CD14-positive monocyte (primary cell): ENCODE data around the gene GNS. TPM values are rescaled to one million over a fixed set of nuclear protein-coding genes. Genes with fewer than 3 reads are reported as not detected.

Source experiments
- DNase-seq, 3 donors: peaks; one replicate each; pipeline ENCODE4 v3.0.0-alpha.2; 2011 to 2022
- H2AFZ ChIP-seq: 2 replicates; pipeline ENCODE4 v1.6.0; 2012; ENCODE audit warnings: mild to moderate bottlenecking, low read depth, low read length, inconsistent platforms; ENCODE audit not compliant: insufficient read depth, poor library complexity, severe bottlenecking
- H3K27ac ChIP-seq, 2 donors: 1 replicate in 1 of 2; 2 replicates in 1 of 2; pipeline ENCODE4 v1.5.1; 2012 to 2013; ENCODE audit warnings: low read length in 2 of 2, control low read depth in 1 of 2, inconsistent platforms in 1 of 2, low read depth in 1 of 2, mild to moderate bottlenecking in 1 of 2
- H3K27me3 ChIP-seq, 2 donors: one replicate each; pipeline versions ENCODE4 v1.6.0 to v1.6.1; 2011 to 2013; ENCODE audit warnings: low read length in 2 of 2; ENCODE audit not compliant: control insufficient read depth in 2 of 2, insufficient read depth in 2 of 2
- H3K36me3 ChIP-seq, 2 donors: replicated peaks in 1 of 2; 1 replicate in 1 of 2; 2 replicates in 1 of 2; pipeline versions ENCODE4 v1.5.1 to v1.6.1; 2012 to 2013; ENCODE audit warnings: low read length in 2 of 2, control low read depth in 1 of 2, inconsistent platforms in 1 of 2, mild to moderate bottlenecking in 1 of 2; ENCODE audit not compliant: insufficient read depth in 2 of 2, control insufficient read depth in 1 of 2
- H3K4me1 ChIP-seq, 2 donors: 1 replicate in 1 of 2; 2 replicates in 1 of 2; pipeline versions ENCODE4 v1.5.1 to v1.6.1; 2012 to 2013; ENCODE audit warnings: low read length in 2 of 2, control low read depth in 1 of 2, inconsistent platforms in 1 of 2, mild to moderate bottlenecking in 1 of 2, moderate library complexity in 1 of 2; ENCODE audit not compliant: insufficient read depth in 2 of 2, control insufficient read depth in 1 of 2
- H3K4me2 ChIP-seq: replicated peaks from 2 replicates; pipeline ENCODE3; 2012; ENCODE audit warnings: low read length, moderate library complexity, mild to moderate bottlenecking; ENCODE audit not compliant: poor library complexity, severe bottlenecking; ENCODE audit errors: extremely low read depth
- H3K4me3 ChIP-seq, 3 experiments: fragments of 200-600 bp in 1 of 3; sonication (generic) in 1 of 3; replicated peaks in 1 of 3; 1 replicate in 2 of 3; 2 replicates in 1 of 3; pipeline ENCODE4 v1.5.1; 2011 to 2013; ENCODE audit warnings: low read length in 3 of 3, mild to moderate bottlenecking in 3 of 3, control low read depth in 2 of 3, low read depth in 2 of 3, inconsistent platforms in 1 of 3, moderate library complexity in 1 of 3
- H3K79me2 ChIP-seq: 2 replicates; pipeline ENCODE4 v1.6.0; 2012; ENCODE audit warnings: mild to moderate bottlenecking, control low read depth, inconsistent platforms, low read length, moderate library complexity; ENCODE audit not compliant: insufficient read depth
- H3K9ac ChIP-seq: 2 replicates; pipeline ENCODE4 v1.6.0; 2017; ENCODE audit warnings: low read length, mild to moderate bottlenecking; ENCODE audit not compliant: insufficient read depth, poor library complexity, severe bottlenecking
- H3K9me3 ChIP-seq, 2 donors: replicated peaks in 1 of 2; 1 replicate in 1 of 2; 2 replicates in 1 of 2; pipeline versions ENCODE4 v1.5.1 to v1.6.1; 2012 to 2013; ENCODE audit warnings: low read length in 2 of 2, control low read depth in 1 of 2; ENCODE audit not compliant: control insufficient read depth in 1 of 2, insufficient read depth in 1 of 2
- H4K20me1 ChIP-seq: 2 replicates; pipeline ENCODE4 v1.6.0; 2012; ENCODE audit warnings: mild to moderate bottlenecking, low read length, control low read depth, moderate library complexity; ENCODE audit not compliant: insufficient read depth
- H3K27ac Mint-ChIP-seq, 7 donors: one replicate each; pipeline ENCODE4 v1.8.0; 2020; ENCODE audit warnings: mild to moderate bottlenecking in 7 of 7, mixed read lengths in 7 of 7, moderate library complexity in 6 of 7, inconsistent platforms in 2 of 7
- H3K27me3 Mint-ChIP-seq, 3 donors: one replicate each; pipeline ENCODE4 v1.8.0; 2021 to 2022; ENCODE audit warnings: low read depth in 3 of 3, mild to moderate bottlenecking in 3 of 3, mixed read lengths in 3 of 3, moderate library complexity in 3 of 3, inconsistent platforms in 1 of 3
- H3K36me3 Mint-ChIP-seq, 2 donors: one replicate each; pipeline ENCODE4 v1.8.0; 2020; ENCODE audit warnings: mixed read lengths in 2 of 2, inconsistent platforms in 1 of 2, mild to moderate bottlenecking in 1 of 2
- H3K4me1 Mint-ChIP-seq: one replicate; pipeline ENCODE4 v1.8.0; 2020; ENCODE audit warnings: mild to moderate bottlenecking, mixed read lengths
- H3K4me3 Mint-ChIP-seq, 2 donors: one replicate each; pipeline ENCODE4 v1.8.0; 2020; ENCODE audit warnings: mild to moderate bottlenecking in 2 of 2, mixed read lengths in 2 of 2, moderate library complexity in 1 of 2
- H3K9me3 Mint-ChIP-seq, 7 donors: one replicate each; pipeline ENCODE4 v1.8.0; 2020 to 2022; ENCODE audit warnings: mixed read lengths in 7 of 7, mild to moderate bottlenecking in 6 of 7, moderate library complexity in 6 of 7, inconsistent platforms in 2 of 7
- WGBS: methylation state at CpG from one replicate; pipeline ENCODE4 v1.1.5; 2013; ENCODE audit warnings: missing lambda C conversion rate; ENCODE audit not compliant: insufficient coverage; 5-methylcytosine and 5-hydroxymethylcytosine counted together
- intact Hi-C, 2 donors: fragments of 100-400 bp; cut with micrococcal nuclease; formaldehyde crosslinking; loops; one replicate each; pipeline versions ENCODE4 v1.15.0 to v1.15.1; 2023
- polyA plus RNA-seq, 3 donors: library from polyadenylated mRNA; depleted of rRNA in 1 of 3; unstranded in 2 of 3; stranded (reverse) in 1 of 3; fragments of 300-500 nt in 2 of 3; fragments of >200 nt in 1 of 3; fragmentation: Illumina TruSeq in 2 of 3; gene quantifications; 1 replicate in 2 of 3; 2 replicates in 1 of 3; pipeline ENCODE4 v1.2.3, GENCODE V29; 2012 to 2021
- TF ChIP-seq, protein P1 (sequence below): fragments of 200-600 bp; IDR thresholded peaks from one replicate; pipeline ENCODE4 v1.8.0; 2022; ENCODE audit warnings: antibody characterized with exemption, mild to moderate bottlenecking

Gene GNS
- polyA plus RNA-seq, 3 donors = 103 to 274 (median 203) TPM

DNA sequence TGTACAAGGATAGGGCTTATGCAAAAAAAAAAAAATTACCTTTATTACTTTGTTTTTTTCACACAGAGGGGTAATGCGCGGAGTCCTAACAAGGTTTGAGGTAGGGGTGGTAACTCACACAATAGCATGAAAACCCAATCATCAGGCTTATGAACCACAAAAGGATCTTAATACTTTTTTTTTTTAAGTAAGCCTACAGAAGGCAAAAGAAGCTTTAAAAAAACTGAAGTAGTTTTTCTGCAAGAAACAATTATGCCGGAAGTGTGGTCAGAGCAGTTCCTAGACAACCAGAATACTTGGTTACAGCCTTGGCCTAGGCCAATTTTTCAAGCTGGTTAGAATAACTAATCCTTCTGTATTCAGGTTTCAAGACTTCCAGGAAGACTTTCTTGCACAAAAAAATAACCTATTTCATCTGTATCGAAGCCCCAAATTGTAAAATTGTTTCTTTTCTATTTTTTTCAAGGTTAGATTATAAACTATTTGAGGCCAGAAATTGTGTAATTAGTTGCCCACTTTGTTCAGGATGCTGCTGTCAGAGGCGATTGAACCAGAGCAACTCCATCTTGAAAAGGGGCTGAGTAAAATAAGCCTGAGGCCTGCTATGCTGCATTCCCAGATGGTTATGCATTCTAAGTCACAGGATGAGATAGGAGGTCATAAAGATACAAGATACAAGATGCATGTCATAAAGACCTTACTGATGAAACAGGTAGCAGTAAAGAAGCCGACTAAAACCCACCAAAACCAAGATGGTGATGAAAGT lies 1.8 kb upstream of the GNS start:
- peaks cover 32% of the 10 kb centered on the region for H3K79me2 ChIP-seq
- peaks cover 8% of the 10 kb centered on the region for H4K20me1 ChIP-seq
- no peak overlapping the region for H3K4me3 ChIP-seq
- peaks cover 0 to 6% of the 10 kb centered on the region in 2 donors for H3K36me3 Mint-ChIP-seq
- peaks cover 45 to 54% of the 10 kb centered on the region in 2 donors for H3K4me1 ChIP-seq
- no peak overlapping the region for H3K9ac ChIP-seq
- peak overlapping the region; percentile 9 for H3K4me2 ChIP-seq
- H3K27me3 Mint-ChIP-seq = no peaks in the 10 kb centered on the region
- peak overlapping the region in 3 of 7 donors; percentile 32 to 82 (median 62) for H3K27ac Mint-ChIP-seq
- intact Hi-C loops = no loop called here
- H3K36me3 ChIP-seq = no peaks in the 10 kb centered on the region
- no peaks in the 10 kb centered on the region for H3K9me3 ChIP-seq
- H3K9me3 Mint-ChIP-seq = no peaks in the 10 kb centered on the region
- H3K27ac ChIP-seq = peak overlapping the region; percentile 5 to 17
- 50% methylated on average over 2 of the region's 6 CpGs for WGBS
- peaks cover 47% of the 10 kb centered on the region for H3K4me1 Mint-ChIP-seq
- TF ChIP-seq, protein P1, sequence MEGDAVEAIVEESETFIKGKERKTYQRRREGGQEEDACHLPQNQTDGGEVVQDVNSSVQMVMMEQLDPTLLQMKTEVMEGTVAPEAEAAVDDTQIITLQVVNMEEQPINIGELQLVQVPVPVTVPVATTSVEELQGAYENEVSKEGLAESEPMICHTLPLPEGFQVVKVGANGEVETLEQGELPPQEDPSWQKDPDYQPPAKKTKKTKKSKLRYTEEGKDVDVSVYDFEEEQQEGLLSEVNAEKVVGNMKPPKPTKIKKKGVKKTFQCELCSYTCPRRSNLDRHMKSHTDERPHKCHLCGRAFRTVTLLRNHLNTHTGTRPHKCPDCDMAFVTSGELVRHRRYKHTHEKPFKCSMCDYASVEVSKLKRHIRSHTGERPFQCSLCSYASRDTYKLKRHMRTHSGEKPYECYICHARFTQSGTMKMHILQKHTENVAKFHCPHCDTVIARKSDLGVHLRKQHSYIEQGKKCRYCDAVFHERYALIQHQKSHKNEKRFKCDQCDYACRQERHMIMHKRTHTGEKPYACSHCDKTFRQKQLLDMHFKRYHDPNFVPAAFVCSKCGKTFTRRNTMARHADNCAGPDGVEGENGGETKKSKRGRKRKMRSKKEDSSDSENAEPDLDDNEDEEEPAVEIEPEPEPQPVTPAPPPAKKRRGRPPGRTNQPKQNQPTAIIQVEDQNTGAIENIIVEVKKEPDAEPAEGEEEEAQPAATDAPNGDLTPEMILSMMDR = no peak
- no peak overlapping the region for H2AFZ ChIP-seq
- no peak overlapping the region for H3K4me3 Mint-ChIP-seq
- DNase-seq = peak in 2 of 3 donors; percentile 22 to 60
- H3K27me3 ChIP-seq = no peaks in the 10 kb centered on the region

DNA sequence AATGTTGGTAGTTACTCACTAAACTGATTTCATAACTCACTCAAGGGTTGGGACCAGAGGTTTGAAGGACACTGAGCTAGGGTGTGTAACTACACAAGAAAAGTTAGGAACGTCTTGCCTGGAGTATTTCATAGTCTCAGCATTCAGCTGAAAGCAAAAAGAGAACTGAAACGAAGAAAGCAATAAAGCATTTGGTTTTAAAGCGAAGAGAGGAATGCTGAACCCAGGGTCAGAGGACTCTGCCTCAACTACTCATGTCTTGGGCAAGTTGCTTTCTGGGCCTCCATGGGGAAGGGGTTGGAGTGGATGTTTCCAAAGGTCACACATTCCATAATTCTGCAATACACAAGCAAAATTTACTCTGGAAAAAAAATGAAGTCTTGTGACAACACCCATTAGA lies 1.4 kb downstream of the GNS start:
- peak; percentile 48 to 72 (median 69) for DNase-seq
- Histone ChIP-seq H3K79me2 (peaks cover 64% of the 10 kb centered on the region), H3K4me2 (peak overlapping the region; percentile 96), H3K36me3 (no peaks in the 10 kb centered on the region), H2AFZ (peak overlapping the region; percentile 37), H3K4me3 (peak overlapping the region; percentile 94 to 99 (median 97)), H3K4me1 (peaks cover 77 to 86% of the 10 kb centered on the region in 2 donors), H3K9me3 (no peaks in the 10 kb centered on the region), H3K9ac (peak overlapping the region; percentile 37), H3K27ac (peak overlapping the region; percentile 88 to 90), H4K20me1 (peaks cover 19% of the 10 kb centered on the region), H3K27me3 (no peaks in the 10 kb centered on the region)
- H3K4me3 Mint-ChIP-seq = peak overlapping the region; percentile 92 to 96
- no peaks in the 10 kb centered on the region for H3K9me3 Mint-ChIP-seq
- peak overlapping the region; percentile 90 to 95 (median 94) for H3K27ac Mint-ChIP-seq
- TF ChIP-seq, protein P1 = no peak
- peaks cover 16 to 32% of the 10 kb centered on the region in 2 donors for H3K36me3 Mint-ChIP-seq
- intact Hi-C loops = loop anchor here (5.0 kb wide), 2 partner anchors 40 to 145 kb away; partner anchors contain the start of gene RASSF3 (in 1 of the 2)
- peaks cover 78% of the 10 kb centered on the region for H3K4me1 Mint-ChIP-seq
- H3K27me3 Mint-ChIP-seq = no peaks in the 10 kb centered on the region
- 0% methylated on average over 1 of the region's 3 CpGs for WGBS
